Measurements from ENCODE around the gene GFPT2.

The GFPT2 gene

DNA sequence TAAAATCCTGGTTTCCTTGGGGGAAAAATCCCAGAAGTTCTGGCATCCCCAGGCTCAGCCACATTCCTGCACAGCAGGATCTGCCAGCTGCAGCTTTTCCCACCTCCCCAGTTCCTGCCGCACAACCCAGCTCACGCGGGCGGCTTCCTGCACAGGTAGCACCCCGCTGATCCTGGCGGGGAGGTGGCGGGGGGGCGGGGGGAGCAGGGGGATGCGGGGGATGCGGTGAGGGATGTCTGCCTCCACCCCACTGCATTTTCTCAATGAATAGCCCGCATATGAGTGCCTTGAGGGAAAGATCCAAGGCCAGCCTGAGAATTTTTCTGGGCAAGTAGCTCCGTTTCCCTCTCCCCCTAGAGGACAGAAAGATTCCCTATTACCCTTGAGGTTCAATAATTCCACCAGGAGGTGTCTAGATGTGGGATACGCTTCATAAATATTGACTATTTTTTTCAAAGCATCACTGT lies 21.1 kb downstream of the GFPT2 start:
- no peak for DNase-seq

DNA sequence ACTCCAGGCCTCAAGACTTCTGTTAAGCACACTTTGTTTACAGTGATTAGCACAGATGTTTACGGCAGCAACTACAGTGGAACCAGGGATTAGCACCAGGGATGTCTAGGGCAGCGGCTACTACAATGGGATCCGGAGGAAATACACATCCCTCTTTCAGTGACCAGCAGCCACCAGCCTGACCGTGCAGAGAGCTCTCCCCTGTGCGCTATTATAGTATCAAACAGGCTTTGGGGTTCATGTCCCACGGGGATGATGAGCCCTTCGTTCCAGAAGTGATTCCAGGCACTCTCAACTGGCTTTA lies 21.5 kb downstream of the GFPT2 start:
- DNase-seq = no peak

DNA sequence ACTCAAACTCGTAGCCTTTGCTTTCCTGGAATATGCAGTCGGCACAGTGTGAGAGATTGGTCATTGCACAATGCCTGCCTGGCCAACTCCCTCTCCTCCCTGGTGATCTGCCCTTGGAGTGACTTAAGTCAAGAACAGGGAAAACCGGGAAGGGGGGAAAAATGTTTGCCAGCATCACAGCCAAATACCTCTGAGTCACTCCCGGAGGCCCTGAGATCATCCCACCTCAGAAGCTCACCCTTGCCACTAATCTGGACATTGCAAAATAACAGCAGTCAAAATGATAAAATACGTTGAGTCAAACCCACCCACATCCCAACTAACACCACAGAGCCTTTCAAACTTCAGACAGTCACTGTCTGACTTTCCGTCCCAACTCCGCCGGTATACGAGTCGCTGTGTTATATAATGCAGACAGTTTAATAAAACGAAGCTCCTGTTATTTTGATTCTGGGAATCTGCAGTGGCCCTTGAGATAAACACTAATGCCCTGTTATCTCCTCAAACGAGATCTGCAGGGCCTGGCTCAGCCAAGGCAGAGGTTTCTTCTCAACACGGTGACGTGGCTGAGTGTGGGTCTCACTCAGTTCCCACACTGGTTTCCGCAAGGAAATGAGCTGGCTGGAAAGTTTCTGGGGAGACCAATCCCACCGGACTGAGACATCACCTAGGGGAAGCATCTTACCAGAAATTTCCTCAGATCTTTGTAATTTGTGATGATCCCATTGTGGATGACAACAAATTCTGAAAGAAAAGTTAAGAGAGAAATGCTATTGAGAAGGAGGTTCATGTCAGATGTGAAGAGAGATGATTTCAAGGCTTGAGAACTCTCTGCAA lies 22.1 kb downstream of the GFPT2 start:
- DNase-seq = no peak

DNA sequence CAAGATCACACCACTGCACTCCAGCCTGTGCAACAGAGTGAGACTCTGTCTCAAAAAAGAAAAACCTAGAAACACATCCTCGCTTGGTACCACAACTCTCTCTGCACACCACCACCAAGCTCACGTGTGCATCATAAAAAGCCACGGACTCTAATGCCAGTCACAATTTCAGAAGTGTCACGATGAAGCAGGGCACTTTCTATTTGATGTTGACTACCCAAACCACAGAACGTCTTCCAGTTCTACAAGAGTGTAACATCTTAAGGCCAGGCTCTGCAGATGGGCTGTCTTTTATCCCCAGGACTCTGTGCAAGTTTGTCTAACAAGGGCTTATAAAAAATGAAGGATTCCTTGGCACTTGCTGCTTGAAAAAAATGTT lies 22.9 kb downstream of the GFPT2 start:
- no peak for DNase-seq

DNA sequence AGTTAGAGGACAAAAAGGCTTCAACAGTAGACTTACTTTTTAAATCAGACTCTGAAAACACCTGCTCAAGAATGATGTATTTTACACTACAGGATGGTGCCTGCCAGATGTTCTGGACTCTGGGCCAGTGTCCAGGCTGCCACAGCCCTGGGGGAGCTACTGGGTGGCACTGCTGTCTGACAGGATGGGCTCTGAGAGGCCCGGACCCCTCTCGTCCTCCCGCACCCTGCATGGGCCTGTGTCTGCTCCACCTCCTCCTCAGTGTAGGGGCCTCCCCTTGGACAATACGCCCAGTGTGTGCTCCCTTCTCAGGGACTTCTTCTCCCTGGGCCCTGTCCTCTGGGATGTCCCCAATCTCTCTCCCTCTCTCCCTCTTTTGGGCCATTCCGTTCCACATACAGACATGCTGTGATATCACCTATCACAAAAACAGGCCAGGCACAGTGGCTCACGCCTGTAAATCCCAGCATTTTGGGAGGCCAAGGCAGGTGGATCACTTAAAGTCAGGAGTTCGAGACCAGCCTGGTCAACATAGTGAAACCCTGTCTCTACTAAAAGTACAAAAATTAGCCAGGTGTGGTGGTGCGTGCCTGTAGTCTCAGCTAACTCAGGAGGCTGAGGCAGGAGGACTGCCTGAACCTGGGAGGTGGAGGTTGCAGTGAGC lies 23.4 kb downstream of the GFPT2 start:
- no peak for DNase-seq

DNA sequence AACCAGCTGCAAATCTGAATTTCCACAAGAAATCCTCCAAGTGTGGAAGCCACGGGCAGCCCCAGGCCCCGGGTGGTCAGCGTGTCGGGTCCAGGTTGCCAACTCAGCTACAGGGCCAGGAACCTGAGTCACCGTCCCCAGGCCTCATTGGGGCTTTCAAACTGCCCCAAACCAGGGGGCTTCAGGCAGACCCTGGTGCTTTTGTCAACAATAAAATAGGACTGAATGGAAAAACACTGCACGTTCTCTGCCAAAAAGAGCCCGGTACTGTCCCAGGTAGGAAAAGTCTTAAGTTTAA lies 24.0 kb downstream of the GFPT2 start:
- DNase-seq = no peak

DNA sequence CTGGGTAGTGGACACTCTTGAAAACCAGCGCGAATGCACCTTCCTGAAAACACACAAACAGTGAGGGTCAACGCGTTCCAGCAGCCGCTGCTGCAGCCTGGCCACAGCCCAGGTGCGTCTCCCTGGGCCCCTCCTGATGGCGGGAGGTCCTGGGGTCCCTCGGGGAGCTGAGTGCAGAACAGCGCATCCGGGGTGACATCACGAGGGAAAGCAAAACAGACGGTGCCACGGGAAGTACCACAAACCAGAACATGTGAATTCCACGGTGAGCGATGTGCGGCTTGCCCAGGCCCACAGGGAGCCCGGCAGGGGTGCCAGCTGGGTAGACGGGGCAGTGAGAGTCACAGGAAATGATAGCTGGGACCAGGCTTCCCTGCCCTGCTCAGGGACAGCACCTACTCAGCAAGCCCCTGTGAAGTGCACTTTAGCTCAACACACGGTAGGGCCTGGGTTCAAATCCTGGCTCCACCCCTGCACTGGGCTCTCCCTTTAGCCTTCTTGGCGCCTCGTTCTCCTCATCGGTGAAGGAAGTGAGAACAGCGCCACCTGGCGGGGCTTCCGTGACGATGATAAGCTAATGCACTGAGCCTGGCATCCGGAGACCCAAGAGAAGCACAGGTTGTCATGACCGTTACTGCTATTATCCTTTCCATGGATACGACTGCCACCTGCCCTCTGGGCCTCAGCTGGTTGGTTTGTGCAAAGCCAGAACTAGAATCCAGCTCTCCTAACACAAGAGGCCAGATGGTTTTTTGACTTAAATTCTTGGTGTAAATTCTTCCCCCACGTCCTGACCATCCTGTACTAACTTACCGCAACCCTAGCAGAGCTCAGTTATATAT lies 24.6 kb downstream of the GFPT2 start:
- peak; percentile 46 for DNase-seq

DNA sequence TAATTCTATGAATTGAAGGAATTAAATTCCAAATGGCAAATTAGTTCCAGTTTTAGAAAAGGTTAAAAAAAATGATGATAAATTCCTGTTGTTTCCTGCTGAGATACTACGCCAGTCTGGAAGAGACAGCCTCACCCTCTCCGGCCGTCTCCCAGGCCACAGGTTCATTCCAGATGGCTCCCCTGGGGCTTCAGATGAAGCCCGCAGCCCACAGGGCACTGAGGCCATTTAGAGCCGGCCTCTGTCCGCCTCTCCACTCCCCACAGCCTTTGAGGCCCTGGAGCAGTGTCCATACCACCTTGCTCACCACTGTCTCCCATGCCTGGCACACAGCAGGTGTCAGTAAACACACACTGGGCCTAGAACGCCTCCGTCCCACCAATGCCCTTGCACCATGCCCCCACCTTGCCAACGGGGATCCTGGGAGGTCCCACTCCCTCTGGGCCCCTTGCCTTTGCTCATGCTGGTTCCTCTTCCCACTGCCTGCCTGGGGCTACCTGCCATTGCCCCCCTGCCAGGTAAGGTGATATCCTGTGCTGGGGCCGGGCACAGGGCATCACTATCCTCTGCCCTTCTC lies 26.1 kb downstream of the GFPT2 start:
- DNase-seq = no peak

DNA sequence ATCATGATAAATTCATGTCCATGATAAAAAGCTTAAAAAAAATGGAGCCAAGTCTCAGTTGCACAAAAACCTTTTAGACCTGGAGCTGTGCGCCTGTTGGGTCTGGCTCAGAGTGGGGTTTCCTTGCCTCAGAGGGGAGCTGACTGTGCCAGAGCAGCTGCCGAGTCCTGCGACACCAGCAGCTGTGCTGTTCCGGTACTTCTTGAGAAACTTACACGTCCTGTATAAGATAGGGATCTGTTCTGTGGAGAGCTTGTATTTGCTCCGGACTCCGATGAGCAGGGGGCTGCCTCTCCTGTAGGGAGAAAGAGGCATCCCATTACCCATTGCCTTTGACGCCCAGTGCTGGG lies 28.6 kb downstream of the GFPT2 start:
- DNase-seq = no peak

DNA sequence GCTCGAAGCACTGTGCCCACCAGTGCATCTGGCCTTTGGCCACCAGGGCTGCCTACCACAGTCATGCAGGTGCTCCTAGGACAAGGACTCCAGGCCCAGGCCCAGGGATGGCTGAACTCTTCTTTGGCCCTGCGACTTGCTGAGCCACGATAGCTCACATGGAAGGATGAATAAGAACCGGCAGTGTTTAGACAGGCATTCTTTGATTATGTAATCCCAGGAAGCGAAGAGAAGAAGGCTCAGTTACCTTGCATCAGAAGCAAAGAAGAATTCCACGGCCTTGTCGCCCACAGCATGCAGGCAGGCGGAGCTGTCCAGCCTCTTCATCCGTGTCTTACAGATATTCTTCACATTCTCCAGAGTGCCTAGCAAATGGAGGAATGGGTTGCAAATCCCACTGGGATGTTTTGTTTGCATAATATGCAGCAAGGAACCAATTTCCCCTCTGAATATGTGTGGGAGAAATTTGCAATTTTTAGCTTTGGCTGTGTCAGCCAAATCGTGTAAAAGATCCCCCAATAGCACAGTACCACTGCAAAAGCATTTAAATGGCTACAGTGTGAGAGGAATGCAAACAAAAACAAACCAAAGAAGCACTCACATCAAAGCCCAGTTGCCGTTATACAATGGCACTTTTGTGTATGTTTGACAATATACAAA lies 29.1 kb downstream of the GFPT2 start:
- DNase-seq = no peak

DNA sequence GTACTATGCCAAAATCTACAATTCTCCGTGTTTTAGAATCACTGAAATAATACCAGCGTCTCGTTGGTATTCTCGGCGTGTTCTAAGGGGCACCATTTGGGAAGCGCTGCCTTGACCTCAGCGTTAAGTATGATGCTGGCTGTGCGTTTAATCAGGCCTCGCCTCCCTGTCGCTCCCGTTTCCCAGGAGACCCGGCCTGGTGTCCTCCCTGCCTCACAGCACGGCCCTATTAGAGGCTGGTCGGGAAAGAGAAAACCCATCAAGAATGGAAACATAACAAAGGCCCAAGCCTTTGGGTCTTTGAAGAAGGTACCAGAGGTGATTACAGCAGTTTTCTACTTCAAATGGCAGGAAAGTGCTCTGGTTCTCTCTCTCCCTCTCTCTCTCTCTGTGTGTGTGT lies 30.0 kb downstream of the GFPT2 start:
- no peak for DNase-seq

DNA sequence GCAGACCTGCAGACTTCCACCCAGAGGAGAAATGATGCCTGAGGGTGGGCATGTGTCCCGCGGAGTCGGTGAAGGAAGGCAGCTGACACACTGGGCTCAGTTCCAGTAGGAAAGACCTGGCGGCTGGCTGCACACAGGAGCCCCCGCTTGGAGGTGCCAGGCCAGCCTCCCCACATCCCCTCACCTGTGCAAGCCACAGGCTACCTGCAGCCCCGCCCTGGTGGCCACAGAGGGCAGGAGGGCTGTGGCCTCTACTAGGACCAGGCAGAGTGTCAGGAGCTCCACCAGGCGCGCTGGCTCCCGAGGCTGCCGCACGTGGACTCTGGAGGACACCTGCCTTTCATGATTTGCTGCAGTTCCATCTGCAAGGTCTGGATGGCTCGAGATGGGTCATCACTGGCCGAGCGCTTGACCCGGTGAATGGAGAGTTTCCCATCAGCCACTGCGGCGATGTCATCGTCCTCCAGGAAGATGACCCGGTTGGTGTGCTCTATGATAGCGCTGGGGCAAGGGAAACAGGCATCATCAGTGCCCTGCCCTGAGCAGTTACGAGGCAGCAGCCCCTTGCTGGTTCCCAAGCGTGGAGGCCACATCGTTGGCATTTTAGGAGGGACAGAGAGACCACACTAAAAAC lies 34.6 kb downstream of the GFPT2 start:
- DNase-seq = no peak

DNA sequence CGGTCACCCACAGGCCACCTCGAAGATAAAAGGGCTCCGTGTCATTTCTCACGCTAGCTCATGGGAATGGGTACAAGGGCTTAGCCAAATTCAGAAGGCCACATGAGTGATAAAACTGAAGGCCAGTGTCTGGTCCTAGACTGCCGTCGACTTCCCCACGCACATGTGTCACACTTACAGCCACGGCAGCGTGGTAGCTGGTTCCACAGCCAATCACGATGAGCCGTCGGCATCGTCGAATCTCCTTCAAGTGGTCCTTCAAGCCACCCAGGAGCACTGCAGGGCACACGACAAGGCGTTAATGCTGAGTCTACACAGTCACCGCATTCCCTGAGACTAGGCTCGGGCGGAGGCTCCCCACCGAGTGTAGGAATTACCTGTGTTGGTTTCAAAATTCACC lies 36.5 kb downstream of the GFPT2 start:
- DNase-seq = no peak

DNA sequence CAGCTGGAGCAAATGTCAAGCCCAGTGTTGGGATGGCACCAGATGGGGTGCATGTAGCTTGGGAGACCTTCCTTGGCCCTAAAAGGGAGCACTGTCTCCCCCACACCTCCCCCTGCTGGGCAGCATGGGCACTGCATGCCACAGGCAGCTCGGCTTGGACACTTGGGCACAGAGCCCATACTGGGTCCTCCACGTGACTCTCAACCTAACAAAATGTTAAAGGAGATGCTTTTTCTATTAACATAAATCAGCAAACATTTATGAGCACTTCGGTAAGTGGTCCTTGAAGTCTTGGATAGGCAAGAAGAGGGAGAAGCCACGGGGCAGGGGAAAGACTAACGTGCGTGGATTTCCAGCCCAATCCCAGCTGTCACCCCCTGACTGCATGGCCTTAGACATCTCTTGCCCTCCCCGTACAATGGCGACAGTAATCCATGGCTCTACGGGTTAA lies 37.3 kb downstream of the GFPT2 start:
- DNase-seq = peak; percentile 59

DNA sequence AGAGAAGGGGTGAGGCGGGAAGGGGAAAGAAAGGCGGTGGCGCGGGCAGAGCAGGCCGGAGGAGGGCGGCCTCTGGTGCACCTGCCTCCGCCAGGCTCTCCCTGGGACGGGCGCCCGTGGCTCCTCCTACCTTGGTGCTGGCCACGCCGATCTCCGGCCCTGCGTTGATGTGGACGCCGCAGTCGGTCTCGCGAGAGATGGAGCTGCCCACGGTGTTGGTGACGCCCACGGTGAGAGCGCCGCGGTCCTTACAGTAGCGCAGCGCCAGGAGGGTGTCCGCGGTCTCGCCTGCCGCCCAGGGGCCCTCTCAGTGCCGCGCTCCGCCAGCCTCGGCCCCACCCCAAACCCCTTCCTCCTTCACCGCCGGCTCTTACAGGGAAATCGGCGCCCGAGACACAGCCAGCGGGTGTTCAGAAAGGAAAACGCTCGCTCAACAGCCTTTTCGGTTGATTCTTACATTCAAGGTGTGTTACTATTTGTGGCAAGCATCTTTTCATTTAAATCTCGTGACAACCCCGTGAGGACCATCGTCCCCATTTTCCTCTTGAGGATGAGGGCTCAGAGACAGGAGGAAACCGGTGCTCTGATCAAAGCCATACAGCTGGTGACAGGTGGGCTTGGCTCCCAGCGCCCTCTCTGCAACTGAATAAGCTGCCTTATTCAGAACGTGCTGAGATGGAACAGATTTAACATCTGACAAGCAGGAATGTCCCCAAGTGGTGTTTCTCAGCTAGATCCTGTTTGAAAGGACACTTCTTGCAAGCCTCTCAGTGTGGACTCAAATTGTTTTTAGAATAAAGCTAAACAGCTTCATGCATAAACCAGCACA lies 39.2 kb downstream of the GFPT2 start:
- DNase-seq = no peak

DNA sequence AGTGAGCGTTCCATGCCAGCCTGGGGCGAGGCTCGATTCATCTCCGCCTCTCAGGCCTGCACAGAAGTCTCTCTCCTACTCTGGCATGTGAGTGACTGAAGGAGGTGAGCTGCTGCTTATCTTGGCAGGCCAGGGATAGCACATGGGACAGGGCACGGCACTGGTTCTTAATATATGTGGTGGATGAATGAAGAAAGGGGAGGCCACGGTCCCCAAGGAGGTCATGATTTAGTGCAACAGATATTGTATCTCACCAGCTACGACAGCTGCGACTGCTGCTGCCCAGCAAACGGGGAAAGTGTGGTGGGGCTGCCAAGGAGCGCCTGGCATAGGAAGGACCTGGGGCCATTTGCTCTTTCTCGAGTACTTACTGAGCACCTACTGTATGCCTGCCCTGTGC lies 41.9 kb downstream of the GFPT2 start:
- no peak for DNase-seq

DNA sequence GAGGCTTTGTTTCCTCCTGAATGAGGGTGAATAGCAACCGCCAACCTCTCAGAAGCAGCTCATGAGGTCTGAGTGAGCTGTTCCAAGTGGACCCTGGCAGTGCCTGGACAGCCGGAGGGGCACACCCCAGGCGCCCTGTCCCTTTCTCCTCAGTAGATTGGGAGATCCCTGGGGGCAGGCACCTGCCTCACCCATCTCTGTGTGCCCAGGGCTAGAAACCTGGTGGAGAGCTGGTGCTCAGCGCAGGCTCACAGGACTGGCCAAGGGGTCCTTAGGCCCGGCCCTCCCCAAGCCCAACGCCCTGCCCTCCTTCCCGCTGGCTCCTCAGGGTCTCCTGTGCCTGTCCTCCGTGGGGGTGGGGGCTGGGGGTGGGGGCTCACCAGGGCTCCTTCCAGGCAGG lies 46.3 kb downstream of the GFPT2 start:
- no peak for DNase-seq

DNA sequence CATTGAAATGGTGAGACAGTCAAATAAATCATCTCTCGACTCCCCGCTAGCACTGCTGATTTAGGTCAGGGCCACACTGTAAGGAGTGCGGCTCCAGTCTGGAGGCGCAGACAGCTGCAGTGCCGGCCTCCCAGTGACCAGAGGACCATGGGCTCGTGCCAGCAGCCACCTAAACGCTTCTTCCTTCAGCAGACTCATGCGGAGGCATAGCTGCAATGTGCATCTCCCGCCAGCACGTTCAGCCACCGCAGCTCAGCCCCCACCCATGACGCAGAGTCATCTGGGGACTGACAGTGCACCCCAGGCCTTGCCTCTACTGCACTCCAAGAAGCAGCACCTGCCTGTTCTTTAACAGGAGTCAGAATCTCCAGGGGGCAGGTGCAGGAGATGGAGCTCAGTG lies 47.7 kb downstream of the GFPT2 start:
- no peak for DNase-seq

DNA sequence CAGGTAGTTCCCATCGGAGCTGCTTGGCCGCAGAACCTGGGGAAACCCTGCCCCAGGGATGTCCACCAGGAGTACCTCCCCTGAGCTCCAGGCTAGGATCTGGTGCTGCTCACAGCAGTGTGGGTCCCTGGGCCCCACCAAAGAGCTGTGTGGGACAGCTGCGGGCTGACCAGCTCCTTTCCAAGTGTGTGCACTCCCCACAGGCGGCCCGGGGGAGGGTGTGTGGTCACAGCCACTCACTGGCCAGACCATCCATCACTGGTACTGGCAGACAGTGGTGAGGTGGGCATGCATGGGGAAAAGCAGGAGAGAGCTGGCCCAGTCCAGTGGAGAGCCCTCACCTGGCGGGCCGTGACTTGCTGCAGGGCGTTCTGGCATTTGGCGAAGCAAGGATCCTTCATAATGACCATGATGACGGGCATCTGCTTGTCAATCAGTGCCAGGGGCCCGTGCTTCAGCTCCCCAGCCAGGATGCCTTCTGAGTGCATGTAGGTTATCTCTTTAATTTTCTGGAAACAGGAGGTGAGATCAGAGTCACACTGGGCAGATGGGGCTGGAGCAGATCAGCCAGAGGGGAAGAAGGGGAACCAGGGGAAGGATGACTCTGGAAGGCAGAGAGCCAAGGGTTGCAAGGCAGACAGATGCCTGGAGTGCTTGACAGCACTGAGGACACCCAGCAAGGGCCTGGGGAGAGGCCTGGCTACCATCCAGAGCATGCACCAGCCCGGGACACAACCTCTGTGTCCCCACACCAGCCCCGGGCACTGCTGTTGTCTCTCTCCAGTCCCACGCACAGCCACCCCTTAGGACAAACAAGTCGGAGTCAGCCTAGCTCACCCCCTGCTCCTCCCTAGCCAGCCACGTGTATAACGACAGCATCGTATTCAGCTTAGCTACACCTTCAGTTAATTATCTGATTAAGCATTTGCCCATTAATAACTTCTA lies 48.4 kb downstream of the GFPT2 start:
- no peak for DNase-seq

DNA sequence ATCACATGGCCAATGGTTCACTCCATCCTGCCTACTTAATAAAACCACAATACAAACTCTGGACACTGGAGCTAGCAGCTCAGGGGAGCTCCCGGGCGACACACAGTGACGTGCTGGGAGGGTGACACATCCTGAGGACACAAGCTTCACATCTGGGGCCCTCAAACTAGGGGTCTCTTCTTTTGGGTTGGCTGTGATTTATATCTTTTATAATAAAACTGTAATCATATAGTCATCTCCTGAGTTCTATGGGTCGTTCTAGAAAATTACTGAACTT lies 49.2 kb downstream of the GFPT2 start:
- DNase-seq = no peak
